Neural cell (in vitro differentiated cells): ENCODE measurements around the gene C10orf62.

Source experiments
- CTCF ChIP-seq: fragments of 450-650 bp; IDR thresholded peaks from 2 replicates; pipeline ENCODE4 v1.5.1; 2014; ENCODE audit warnings: antibody characterized with exemption, mild to moderate bottlenecking, moderate library complexity; ENCODE audit not compliant: poor library complexity, severe bottlenecking
- EZH2 ChIP-seq: fragments of 200-600, 300-800 bp; shearing (Covaris generic), sonication (generic); IDR thresholded peaks from 2 replicates; pipeline ENCODE4 v1.6.1; 2014; ENCODE audit warnings: antibody characterized with exemption, low read length, borderline replicate concordance, mild to moderate bottlenecking; ENCODE audit not compliant: insufficient read depth, poor library complexity, severe bottlenecking
- MXI1 ChIP-seq: fragments of 450-650 bp; conservative IDR thresholded peaks from 2 replicates; pipeline ENCODE4 v1.6.1; 2014; ENCODE audit warnings: antibody characterized with exemption, mild to moderate bottlenecking; ENCODE audit not compliant: poor library complexity, severe bottlenecking

DNA sequence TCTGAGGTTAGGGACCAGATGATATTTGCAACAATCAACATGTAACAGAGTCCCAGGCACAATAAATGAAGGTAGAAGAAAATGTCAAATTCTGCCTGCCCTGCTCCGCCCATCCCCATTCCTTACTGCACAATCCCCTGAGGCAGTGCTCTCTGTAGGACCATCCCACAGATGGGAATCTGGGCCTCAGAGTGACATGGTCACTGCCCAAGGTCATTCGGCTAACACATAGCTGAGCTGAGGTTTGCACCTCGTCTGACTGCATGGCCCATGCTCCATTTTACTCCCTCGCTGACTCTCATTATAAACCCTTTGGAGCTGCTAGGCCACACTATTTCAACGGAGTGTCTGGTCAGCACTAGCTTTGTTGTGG lies 4.1 kb upstream of the C10orf62 start:
- TF ChIP-seq MXI1 (no peak), CTCF (no peak), EZH2 (no peak)
